Activated T-helper 17 cell treated with anti-CD3 and anti-CD28 coated beads, Interleukin-2, amount 50 U/mL, for 72 hours (primary cell): ENCODE results near the gene FAM110D. TPM values are rescaled to one million over a fixed set of nuclear protein-coding genes. Genes with fewer than 3 reads are reported as not detected.

Experiments used
- ATAC-seq: fragments of 150-1000 bp; cut with Tn5 transposase; replicated peaks from 2 replicates; pipeline ENCODE4 v1.10.0; 2021; ENCODE audit warnings: mild to moderate bottlenecking, moderate library complexity
- H3K27ac Mint-ChIP-seq: one replicate; pipeline ENCODE4 v1.8.0; 2022; ENCODE audit warnings: mixed read lengths
- H3K27me3 Mint-ChIP-seq: one replicate; pipeline ENCODE4 v1.8.0; 2022; ENCODE audit warnings: mixed read lengths
- H3K36me3 Mint-ChIP-seq: one replicate; pipeline ENCODE4 v1.8.0; 2022; ENCODE audit warnings: low read depth, mild to moderate bottlenecking, mixed read lengths
- H3K4me1 Mint-ChIP-seq: one replicate; pipeline ENCODE4 v1.8.0; 2022; ENCODE audit warnings: mixed read lengths
- H3K4me3 Mint-ChIP-seq: one replicate; pipeline ENCODE4 v1.8.0; 2022; ENCODE audit warnings: mild to moderate bottlenecking, mixed read lengths
- H3K9me3 Mint-ChIP-seq: one replicate; pipeline ENCODE4 v1.8.0; 2022; ENCODE audit warnings: mixed read lengths
- total RNA-seq, 2 donors: library from RNA; stranded (reverse); gene quantifications; one replicate each; pipeline ENCODE4 v1.2.3, GENCODE V29; 2022

The FAM110D gene
- total RNA-seq, 2 donors from 2014 or later, result not detected

DNA sequence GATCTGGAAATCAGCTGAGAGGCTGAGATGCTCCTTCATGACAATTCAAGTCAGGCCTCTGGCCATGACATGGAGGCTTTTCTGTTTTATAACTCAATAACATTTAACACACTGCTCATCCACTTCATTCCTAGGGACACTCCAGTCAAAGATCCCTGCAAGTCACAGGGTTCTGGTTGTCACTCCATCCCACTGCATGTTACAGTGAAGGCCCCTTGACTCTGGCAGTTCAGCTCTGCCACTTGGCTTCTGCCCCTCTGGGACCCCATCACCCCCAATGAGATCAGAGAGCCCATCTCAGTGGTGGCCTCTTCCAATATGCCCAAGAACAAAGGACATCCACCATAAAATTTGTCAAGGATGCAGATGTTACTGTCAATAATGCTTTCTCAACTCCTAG lies 10.0 kb upstream of the FAM110D start:
- Mint-ChIP-seq H3K9me3 (no peaks in the 10 kb centered on the region), H3K4me3 (no peak overlapping the region), H3K27ac (no peak overlapping the region), H3K4me1 (no peaks in the 10 kb centered on the region), H3K36me3 (no peaks in the 10 kb centered on the region), H3K27me3 (peaks cover 3% of the 10 kb centered on the region)
- ATAC-seq, result no peak

DNA sequence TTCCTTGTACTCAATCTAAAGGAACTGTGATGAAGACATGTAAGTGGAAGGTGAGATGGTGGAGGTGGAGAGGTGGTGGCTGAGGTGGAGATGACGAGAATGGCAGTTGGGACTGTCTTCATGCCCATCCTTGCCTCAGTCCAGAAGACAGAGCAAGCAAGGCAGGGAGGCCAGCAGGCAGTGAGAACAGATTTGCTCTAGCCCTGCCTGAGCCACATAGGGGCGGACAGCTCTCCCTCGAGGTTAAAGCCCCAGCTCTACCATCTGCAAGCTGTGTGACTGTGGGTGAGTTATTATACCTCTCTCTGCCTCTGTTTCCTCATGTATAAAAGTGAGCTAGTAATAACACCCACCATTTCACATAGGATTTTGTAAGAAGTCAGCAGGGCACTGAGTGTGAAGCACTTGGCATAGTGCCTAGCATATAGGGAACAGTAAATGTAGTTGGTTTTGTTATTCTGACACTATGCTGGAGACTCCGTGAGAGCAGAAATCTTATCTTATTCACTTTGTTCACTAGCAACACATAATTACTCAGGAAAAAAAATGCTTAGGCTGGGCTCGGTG lies 4.8 kb upstream of the FAM110D start:
- Mint-ChIP-seq H3K4me1 (no peaks in the 10 kb centered on the region), H3K4me3 (no peak overlapping the region), H3K9me3 (no peaks in the 10 kb centered on the region), H3K27me3 (peaks cover 20% of the 10 kb centered on the region), H3K36me3 (no peaks in the 10 kb centered on the region), H3K27ac (no peak overlapping the region)
- no peak for ATAC-seq

DNA sequence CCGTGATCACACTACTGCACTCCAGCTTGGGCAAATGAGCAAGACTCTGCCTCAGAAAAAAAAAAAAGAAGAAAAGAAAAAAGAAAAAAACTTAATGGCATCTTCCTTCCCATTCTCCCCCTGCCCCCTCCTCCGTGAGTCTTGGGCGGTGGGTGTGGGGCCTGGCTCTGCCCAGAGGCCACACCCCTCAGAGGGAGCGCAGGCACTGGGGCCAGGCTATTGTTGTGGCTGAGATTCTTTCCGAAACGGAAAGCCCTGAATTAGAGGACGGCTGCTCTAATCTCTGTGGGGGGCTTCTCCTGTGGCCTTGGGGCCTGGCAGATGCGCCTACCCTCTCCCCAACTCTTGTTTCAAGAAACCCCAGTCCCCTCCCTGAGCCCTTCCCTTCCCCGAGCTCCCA lies 4.1 kb upstream of the FAM110D start:
- no peak overlapping the region for H3K4me3 Mint-ChIP-seq
- no peaks in the 10 kb centered on the region for H3K9me3 Mint-ChIP-seq
- peaks cover 23% of the 10 kb centered on the region for H3K27me3 Mint-ChIP-seq
- ATAC-seq, result no peak
- H3K36me3 Mint-ChIP-seq, result no peaks in the 10 kb centered on the region
- no peak overlapping the region for H3K27ac Mint-ChIP-seq
- H3K4me1 Mint-ChIP-seq, result no peaks in the 10 kb centered on the region

GRCh38 chr1:26155370-26156284 lies 3.3 kb upstream of the FAM110D start:
- Mint-ChIP-seq H3K4me3 (no peak overlapping the region), H3K36me3 (no peaks in the 10 kb centered on the region), H3K27me3 (peaks cover 25% of the 10 kb centered on the region), H3K4me1 (no peaks in the 10 kb centered on the region), H3K9me3 (no peaks in the 10 kb centered on the region), H3K27ac (no peak overlapping the region)
- ATAC-seq, result no peak

DNA sequence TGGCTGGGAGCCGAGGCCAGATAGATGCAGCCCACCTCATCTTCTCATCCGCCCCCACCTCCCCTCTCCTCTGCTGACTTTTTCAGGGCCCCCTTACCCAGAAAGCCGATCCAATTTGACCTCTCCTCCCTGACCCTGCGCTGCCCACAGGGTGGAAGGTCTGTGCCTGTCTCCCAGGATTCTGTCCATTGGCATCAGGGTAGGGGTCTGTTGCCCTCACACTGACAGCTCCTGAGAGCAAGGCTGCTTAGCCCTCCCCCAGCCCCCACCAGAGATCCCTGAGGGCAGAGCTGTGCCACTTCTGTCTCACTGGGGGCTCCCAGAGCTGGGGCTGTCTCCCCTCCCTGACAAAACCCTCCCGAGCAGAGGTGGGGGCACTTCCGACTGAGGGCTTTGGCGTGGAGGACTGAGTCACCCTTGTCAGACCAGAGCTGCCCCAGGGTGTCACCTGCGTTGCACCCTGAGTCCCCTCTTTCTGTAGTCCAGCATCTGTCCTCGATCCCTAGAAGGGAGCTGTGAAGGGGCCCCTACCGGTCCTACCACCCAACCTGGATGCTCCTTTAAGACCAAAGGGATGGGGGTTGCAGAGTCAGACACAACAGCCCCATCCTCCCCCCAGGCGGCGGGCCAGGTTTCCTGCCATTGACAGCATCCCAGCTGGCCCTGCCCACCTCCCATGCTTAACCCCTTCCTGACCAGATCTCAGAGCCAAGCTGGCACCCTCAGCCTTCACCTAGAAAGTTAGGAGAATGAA lies 2.4 kb upstream of the FAM110D start:
- peaks cover 25% of the 10 kb centered on the region for H3K27me3 Mint-ChIP-seq
- H3K27ac Mint-ChIP-seq, result no peak overlapping the region
- ATAC-seq, result no peak
- H3K4me3 Mint-ChIP-seq, result no peak overlapping the region
- H3K36me3 Mint-ChIP-seq, result no peaks in the 10 kb centered on the region
- H3K9me3 Mint-ChIP-seq, result no peaks in the 10 kb centered on the region
- no peaks in the 10 kb centered on the region for H3K4me1 Mint-ChIP-seq

GRCh38 chr1:26158271-26158907 lies 490 bp upstream of the FAM110D start:
- peaks cover 30% of the 10 kb centered on the region for H3K27me3 Mint-ChIP-seq

GRCh38 chr1:26159743-26160039 lies 812 bp downstream of the FAM110D start:
- H3K4me1 Mint-ChIP-seq, result no peaks in the 10 kb centered on the region

More at GRCh38 chr1:26158271-26158907, 490 bp upstream of the FAM110D start:
- Mint-ChIP-seq H3K36me3 (no peaks in the 10 kb centered on the region), H3K27ac (no peak overlapping the region), H3K4me3 (no peak overlapping the region), H3K9me3 (no peaks in the 10 kb centered on the region), H3K4me1 (no peaks in the 10 kb centered on the region)
- ATAC-seq, result no peak

GRCh38 chr1:26160527-26161414 lies 1.9 kb downstream of the FAM110D start:
- H3K27ac Mint-ChIP-seq, result no peak overlapping the region
- no peak for ATAC-seq
- no peaks in the 10 kb centered on the region for H3K4me1 Mint-ChIP-seq

More at GRCh38 chr1:26159743-26160039, 812 bp downstream of the FAM110D start:
- H3K27me3 Mint-ChIP-seq, result peaks cover 30% of the 10 kb centered on the region
- H3K4me3 Mint-ChIP-seq, result no peak overlapping the region
- no peaks in the 10 kb centered on the region for H3K9me3 Mint-ChIP-seq
- ATAC-seq, result no peak
- no peaks in the 10 kb centered on the region for H3K36me3 Mint-ChIP-seq
- H3K27ac Mint-ChIP-seq, result no peak overlapping the region

DNA sequence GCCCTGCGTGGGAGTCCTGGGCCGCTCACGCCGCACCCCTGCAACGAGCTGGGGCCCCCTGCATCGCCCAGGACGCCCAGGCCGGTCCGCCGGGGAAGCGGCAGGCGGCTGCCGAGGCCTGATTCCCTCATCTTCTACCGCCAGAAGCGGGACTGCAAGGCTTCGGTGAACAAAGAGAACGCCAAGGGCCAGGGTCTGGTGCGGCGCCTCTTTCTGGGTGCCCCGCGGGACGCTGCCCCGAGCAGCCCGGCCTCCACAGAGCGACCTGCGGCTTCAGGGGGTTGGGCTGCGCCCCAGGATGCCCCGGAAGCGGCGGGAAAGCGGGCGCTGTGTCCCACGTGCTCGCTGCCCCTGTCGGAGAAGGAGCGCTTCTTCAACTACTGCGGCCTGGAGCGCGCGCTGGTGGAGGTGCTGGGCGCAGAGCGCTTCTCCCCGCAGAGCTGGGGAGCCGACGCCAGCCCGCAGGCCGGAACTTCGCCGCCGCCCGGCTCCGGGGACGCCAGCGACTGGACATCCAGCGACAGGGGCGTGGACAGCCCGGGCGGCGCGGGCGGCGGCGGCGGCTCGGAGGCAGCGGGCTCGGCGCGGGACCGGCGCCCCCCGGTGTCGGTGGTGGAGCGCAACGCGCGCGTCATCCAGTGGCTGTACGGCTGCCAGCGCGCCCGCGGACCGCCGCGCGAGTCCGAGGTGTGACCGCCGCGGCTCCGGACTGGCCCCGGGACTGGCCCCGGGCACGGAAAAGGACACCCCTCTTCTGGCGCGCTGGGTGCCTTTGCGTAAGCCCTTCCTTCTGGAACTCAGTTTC lies 2.7 kb downstream of the FAM110D start:
- H3K4me1 Mint-ChIP-seq, result no peaks in the 10 kb centered on the region
- peaks cover 22% of the 10 kb centered on the region for H3K27me3 Mint-ChIP-seq
- H3K4me3 Mint-ChIP-seq, result peak overlapping the region; percentile 42
- H3K36me3 Mint-ChIP-seq, result no peaks in the 10 kb centered on the region
- ATAC-seq, result peak; percentile 49
- H3K27ac Mint-ChIP-seq, result no peak overlapping the region
- H3K9me3 Mint-ChIP-seq, result no peaks in the 10 kb centered on the region

More at GRCh38 chr1:26160527-26161414, 1.9 kb downstream of the FAM110D start:
- Mint-ChIP-seq H3K27me3 (peaks cover 23% of the 10 kb centered on the region), H3K9me3 (no peaks in the 10 kb centered on the region), H3K4me3 (no peak overlapping the region), H3K36me3 (no peaks in the 10 kb centered on the region)

GRCh38 chr1:26162220-26162709 lies 3.4 kb downstream of the FAM110D start:
- Mint-ChIP-seq H3K9me3 (no peaks in the 10 kb centered on the region), H3K27me3 (peaks cover 20% of the 10 kb centered on the region), H3K36me3 (no peaks in the 10 kb centered on the region), H3K27ac (no peak overlapping the region), H3K4me1 (no peaks in the 10 kb centered on the region), H3K4me3 (peak overlapping the region; percentile 42)
- ATAC-seq, result no peak

- Mint-ChIP-seq H3K36me3 (no peaks in the 10 kb centered on the region), H3K9me3 (no peaks in the 10 kb centered on the region), H3K27ac (no peak overlapping the region), H3K4me3 (peak overlapping the region; percentile 42), H3K4me1 (no peaks in the 10 kb centered on the region), H3K27me3 (peaks cover 11% of the 10 kb centered on the region)
- ATAC-seq, result no peak
These were observed 4.8 kb downstream of the FAM110D start for GRCh38 chr1:26163684-26164035.

GRCh38 chr1:26164036-26164860 lies 5.4 kb downstream of the FAM110D start:
- no peak overlapping the region for H3K27ac Mint-ChIP-seq
- no peaks in the 10 kb centered on the region for H3K9me3 Mint-ChIP-seq
- peak; percentile 72 for ATAC-seq
- peak overlapping the region; percentile 59 for H3K4me3 Mint-ChIP-seq
- H3K4me1 Mint-ChIP-seq, result no peaks in the 10 kb centered on the region
- H3K36me3 Mint-ChIP-seq, result no peaks in the 10 kb centered on the region
- peaks cover 10% of the 10 kb centered on the region for H3K27me3 Mint-ChIP-seq
